Uterus (tissue), 4 donors: ENCODE data around the gene TEC. TPM values are rescaled to one million over a fixed set of nuclear protein-coding genes. Genes with fewer than 3 reads are reported as not detected.

ENCODE experiments used
- DNase-seq, 2 donors: peaks; one replicate each; pipeline ENCODE4 v3.0.0-alpha.2; 2019 to 2020
- H3K27ac ChIP-seq, 2 donors: fragments of 200-600 bp; sonication (generic); 1 replicate in 1 of 2; 2 replicates in 1 of 2; pipeline ENCODE4 v1.5.1; 2016 to 2018
- H3K27me3 ChIP-seq, 2 donors: fragments of 200-600 bp; sonication (generic); one replicate each; pipeline ENCODE4 v1.5.1; 2018 to 2019; ENCODE audit warnings: control low read depth in 1 of 2
- H3K36me3 ChIP-seq, 2 donors: fragments of 200-600 bp; sonication (generic); one replicate each; pipeline ENCODE4 v1.5.1; 2019; ENCODE audit warnings: control low read depth in 1 of 2
- H3K4me1 ChIP-seq, 2 donors: fragments of 200-600 bp; sonication (generic); one replicate each; pipeline ENCODE4 v1.5.1; 2018 to 2019; ENCODE audit warnings: control low read depth in 1 of 2
- H3K4me3 ChIP-seq, 2 donors: fragments of 200-600 bp; sonication (generic); 1 replicate in 1 of 2; 2 replicates in 1 of 2; pipeline ENCODE4 v1.5.1; 2018 to 2019; ENCODE audit warnings: mild to moderate bottlenecking in 1 of 2
- H3K9me3 ChIP-seq, 2 donors: fragments of 200-600 bp; sonication (generic); one replicate each; pipeline ENCODE4 v1.5.1; 2019; ENCODE audit warnings: control low read depth in 1 of 2
- CTCF ChIP-seq, 4 experiments: fragments of 200-600 bp in 2 of 4; fragments of 450-650 bp in 2 of 4; sonication (generic) in 2 of 4; IDR thresholded peaks; one replicate each; pipeline ENCODE4 v1.5.1; 2016 to 2019; ENCODE audit warnings: antibody characterized with exemption in 4 of 4, mild to moderate bottlenecking in 2 of 4, moderate library complexity in 1 of 4
- POLR2A ChIP-seq, 2 donors: fragments of 450-650 bp; IDR thresholded peaks; one replicate each; pipeline ENCODE4 v1.6.1; 2016; ENCODE audit warnings: antibody characterized with exemption in 2 of 2, mild to moderate bottlenecking in 1 of 2, moderate library complexity in 1 of 2
- intact Hi-C: fragments of 100-400 bp; cut with DNase I; formaldehyde crosslinking; loops from one replicate; pipeline ENCODE4 v1.15.1; 2023; ENCODE audit warnings: low total_unique reads
- total RNA-seq, 4 donors: library from RNA; depleted of rRNA in 3 of 4; stranded (reverse); fragments of >200 nt in 3 of 4; gene quantifications; one replicate each; pipeline versions ENCODE4 v1.1.0 to v1.2.4, GENCODE V29; 2014 to 2023
- donor health status: DM: yes; HTN: yes; CAD: no.

Gene TEC
- total RNA-seq, 4 donors from 2014 or later, result under 0.01 to 6.8 (median 2.6) TPM

GRCh38 chr4:48275247-48275646 is 5.6 kb upstream of the TEC start:
- intact Hi-C loops, result no loop called here
- H3K27me3 ChIP-seq, result no peaks in the 10 kb centered on the region
- no peak for DNase-seq
- no peak overlapping the region for H3K4me3 ChIP-seq
- no peaks in the 10 kb centered on the region for H3K4me1 ChIP-seq
- H3K9me3 ChIP-seq, result no peaks in the 10 kb centered on the region
- TF ChIP-seq CTCF (IDR thresholded peaks at IDR 0.05), result peak in 2 of 4 experiments; percentile 5 to 13
- TF ChIP-seq POLR2A (IDR thresholded peaks at IDR 0.05), result no peak
- no peak overlapping the region for H3K27ac ChIP-seq
- H3K36me3 ChIP-seq, result no peaks in the 10 kb centered on the region

DNA sequence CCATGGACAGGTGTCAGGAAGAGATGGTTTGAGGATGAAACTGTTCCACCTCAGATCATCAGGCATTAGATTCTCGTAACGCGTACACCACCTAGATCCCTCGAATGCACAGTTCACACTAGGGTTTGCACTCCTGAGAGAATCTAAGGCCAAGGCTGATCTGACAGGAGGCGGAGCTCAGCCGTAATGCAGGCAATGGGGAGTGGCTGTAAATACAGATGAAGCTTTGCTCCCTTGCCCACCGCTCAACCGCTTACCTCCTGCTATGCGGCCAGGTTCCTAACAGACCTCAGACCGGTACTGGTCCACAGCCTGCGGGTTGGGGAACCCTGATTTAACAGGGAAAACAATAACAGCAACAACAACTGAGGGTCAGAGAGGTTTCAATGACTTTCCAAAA is 2.0 kb upstream of the TEC start:
- H3K9me3 ChIP-seq, result no peaks in the 10 kb centered on the region
- no peak for DNase-seq
- H3K27ac ChIP-seq, result no peak overlapping the region
- no peak for TF ChIP-seq POLR2A (IDR thresholded peaks at IDR 0.05)
- no peak for TF ChIP-seq CTCF (IDR thresholded peaks at IDR 0.05)
- H3K27me3 ChIP-seq, result no peaks in the 10 kb centered on the region
- H3K36me3 ChIP-seq, result no peaks in the 10 kb centered on the region
- intact Hi-C loops, result no loop called here
- no peaks in the 10 kb centered on the region for H3K4me1 ChIP-seq
- no peak overlapping the region for H3K4me3 ChIP-seq

- intact Hi-C loops, result no loop called here
- H3K27me3 ChIP-seq, result no peaks in the 10 kb centered on the region
- no peaks in the 10 kb centered on the region for H3K9me3 ChIP-seq
- no peaks in the 10 kb centered on the region for H3K36me3 ChIP-seq
- no peak for DNase-seq
- no peaks in the 10 kb centered on the region for H3K4me1 ChIP-seq
- peak overlapping the region in 1 of 2 donors; percentile 87 for H3K27ac ChIP-seq
- no peak overlapping the region for H3K4me3 ChIP-seq
- no peak for TF ChIP-seq CTCF (IDR thresholded peaks at IDR 0.05)
- no peak for TF ChIP-seq POLR2A (IDR thresholded peaks at IDR 0.05)
Observed at GRCh38 chr4:48270951-48271473, 1.4 kb upstream of the TEC start.

DNA sequence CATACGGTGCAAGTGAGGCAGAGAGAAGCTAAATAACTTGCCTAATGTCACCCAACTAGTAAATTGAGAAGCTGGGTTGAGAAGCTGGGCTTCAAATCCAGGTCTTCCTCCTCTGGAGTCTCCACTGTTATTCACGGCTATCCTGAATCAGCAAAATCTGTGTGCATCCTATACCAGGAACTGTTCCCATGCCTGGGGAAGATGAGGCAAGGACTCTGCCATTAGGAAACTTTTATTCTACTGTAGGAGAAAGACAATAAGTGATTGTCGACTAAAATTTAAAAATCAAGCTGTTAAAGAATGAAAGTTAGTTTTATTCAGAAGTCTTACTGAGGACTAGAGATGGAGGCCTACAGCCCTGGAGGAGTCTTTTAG is 872 bp upstream of the TEC start:
- Histone ChIP-seq H3K4me3 (peak overlapping the region in 1 of 2 donors; percentile 79), H3K27me3 (no peaks in the 10 kb centered on the region), H3K36me3 (no peaks in the 10 kb centered on the region), H3K27ac (peak overlapping the region; percentile 71 to 87), H3K4me1 (no peaks in the 10 kb centered on the region), H3K9me3 (no peaks in the 10 kb centered on the region)
- no peak for TF ChIP-seq CTCF (IDR thresholded peaks at IDR 0.05)
- no peak for TF ChIP-seq POLR2A (IDR thresholded peaks at IDR 0.05)
- intact Hi-C loops, result no loop called here
- no peak for DNase-seq

DNA sequence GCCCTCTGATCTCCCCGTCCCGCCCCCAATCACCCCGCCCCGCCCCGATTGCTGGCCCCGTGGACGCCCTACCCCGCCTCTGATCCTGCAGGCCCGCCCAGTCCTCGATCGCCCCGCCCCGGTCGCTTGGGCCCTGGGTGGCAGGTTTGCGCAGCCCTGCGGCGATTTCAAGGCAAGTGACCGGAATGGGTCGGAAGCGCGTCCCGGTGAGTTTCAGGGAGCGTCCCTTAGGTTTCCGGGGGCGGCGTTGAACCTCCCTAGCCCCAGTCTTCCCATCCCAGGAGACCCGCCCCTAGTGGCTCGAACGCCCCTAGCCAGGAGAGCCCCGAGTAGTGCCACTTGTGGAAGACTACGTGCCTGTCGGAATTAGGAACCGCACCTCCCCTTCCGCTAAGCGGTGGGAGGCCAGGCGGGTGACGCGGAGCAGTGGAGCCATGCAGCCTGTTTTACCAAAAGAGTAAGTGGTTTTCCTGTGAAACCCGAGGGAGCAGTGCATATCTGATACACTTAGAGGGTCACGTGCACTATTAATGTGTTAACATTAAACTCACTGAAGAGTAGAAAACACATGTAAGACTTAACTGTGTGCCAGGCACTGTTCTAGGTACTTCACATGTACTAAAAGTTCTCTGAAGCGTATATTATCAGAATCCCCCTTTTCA is 354 bp upstream of the TEC start:
- peak; percentile 88 to 89 for DNase-seq
- Histone ChIP-seq H3K4me1 (no peaks in the 10 kb centered on the region), H3K27me3 (no peaks in the 10 kb centered on the region), H3K27ac (peak overlapping the region; percentile 71 to 87), H3K4me3 (peak overlapping the region; percentile 79 to 83), H3K36me3 (no peaks in the 10 kb centered on the region), H3K9me3 (no peaks in the 10 kb centered on the region)
- intact Hi-C loops, result no loop called here
- peak; percentile 2 to 3 for TF ChIP-seq POLR2A (IDR thresholded peaks at IDR 0.05)
- TF ChIP-seq CTCF (IDR thresholded peaks at IDR 0.05), result peak in 2 of 4 experiments; percentile 23 to 44
